ENCODE measurements around the gene LRRIQ1.

Gene LRRIQ1

DNA sequence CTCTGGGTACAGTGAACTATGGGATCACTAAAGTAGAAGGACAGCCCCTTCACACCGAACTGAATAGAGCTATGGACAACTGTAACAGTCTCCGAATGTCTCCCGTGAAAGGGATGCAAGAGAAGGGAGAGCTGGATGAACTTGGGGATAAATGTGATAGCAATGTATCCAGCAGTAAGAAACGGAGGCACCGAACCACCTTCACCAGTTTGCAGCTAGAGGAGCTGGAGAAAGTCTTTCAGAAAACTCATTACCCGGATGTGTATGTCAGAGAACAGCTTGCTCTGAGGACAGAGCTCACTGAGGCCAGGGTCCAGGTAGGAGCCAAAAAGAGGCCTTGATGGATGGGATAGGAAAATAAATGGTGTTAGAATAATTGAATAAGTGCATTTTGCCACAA, 247.4 kb downstream of the LRRIQ1 start:
- DNase-seq = no peak

Data from CD4-positive, alpha-beta T cell treated with Interleukin-12 subunit alpha and Interleukin-12 subunit beta, for 1 hour (primary cell).